Neural progenitor cell (in vitro differentiated cells): ENCODE measurements around the gene PDHA2. TPM values are rescaled to one million over a fixed set of nuclear protein-coding genes. Genes with fewer than 3 reads are reported as not detected.

Experiments used
- DNase-seq: peaks from one replicate; pipeline ENCODE4 v3.0.0-alpha.2; 2016; ENCODE audit warnings: low spot score
- H2AFZ ChIP-seq: fragments of 200-600 bp; sonication (generic); replicated peaks from 2 replicates; pipeline ENCODE4 v1.6.1; 2016; ENCODE audit warnings: antibody characterized with exemption
- H3F3A ChIP-seq: fragments of 200-600 bp; sonication (generic); 2 replicates; pipeline ENCODE4 v1.6.1; 2016; ENCODE audit warnings: antibody characterized with exemption, low read depth
- H3K27ac ChIP-seq: fragments of 200-600 bp; sonication (generic); 2 replicates; pipeline ENCODE4 v1.5.1; 2016; ENCODE audit warnings: mild to moderate bottlenecking
- H3K27me3 ChIP-seq: fragments of 200-600 bp; sonication (generic); 2 replicates; pipeline ENCODE4 v1.6.1; 2016; ENCODE audit warnings: mild to moderate bottlenecking, moderate library complexity
- H3K36me3 ChIP-seq: fragments of 200-600 bp; sonication (generic); 2 replicates; pipeline ENCODE4 v1.5.1; 2016
- H3K4me1 ChIP-seq: fragments of 200-600 bp; sonication (generic); 2 replicates; pipeline ENCODE4 v1.6.1; 2016; ENCODE audit warnings: mixed run types
- H3K4me2 ChIP-seq: fragments of 200-600 bp; sonication (generic); 2 replicates; pipeline ENCODE4 v1.6.1; 2016
- H3K4me3 ChIP-seq: fragments of 200-600 bp; sonication (generic); 2 replicates; pipeline ENCODE4 v1.5.1; 2016
- H3K79me2 ChIP-seq: fragments of 200-600 bp; sonication (generic); 2 replicates; pipeline ENCODE4 v1.6.1; 2016; ENCODE audit warnings: low read depth
- H3K9ac ChIP-seq: fragments of 200-600 bp; sonication (generic); 2 replicates; pipeline ENCODE4 v1.6.1; 2016
- H3K9me3 ChIP-seq: fragments of 200-600 bp; sonication (generic); 2 replicates; pipeline ENCODE4 v1.5.1; 2016; ENCODE audit warnings: low read depth
- H4K20me1 ChIP-seq: fragments of 200-600 bp; sonication (generic); 2 replicates; pipeline ENCODE4 v1.6.1; 2016; ENCODE audit warnings: low read depth
- H3K27ac Mint-ChIP-seq: 3 replicates; pipeline ENCODE4 v1.8.0; 2021; ENCODE audit warnings: mixed read lengths
- H3K27me3 Mint-ChIP-seq: 2 replicates; pipeline ENCODE4 v1.8.0; 2022; ENCODE audit warnings: low read depth, mild to moderate bottlenecking, inconsistent platforms, moderate library complexity, mixed read lengths; ENCODE audit not compliant: insufficient read depth
- H3K36me3 Mint-ChIP-seq: 3 replicates; pipeline ENCODE4 v1.8.0; 2021; ENCODE audit warnings: mixed read lengths
- H3K4me1 Mint-ChIP-seq: 3 replicates; pipeline ENCODE4 v1.8.0; 2021; ENCODE audit warnings: mixed read lengths
- H3K4me3 Mint-ChIP-seq: 3 replicates; pipeline ENCODE4 v1.8.0; 2021; ENCODE audit warnings: mild to moderate bottlenecking, moderate library complexity, mixed read lengths
- H3K9me3 Mint-ChIP-seq: 3 replicates; pipeline ENCODE4 v1.8.0; 2020; ENCODE audit warnings: mixed read lengths
- EZH2 ChIP-seq: fragments of 200-600 bp; sonication (generic); IDR thresholded peaks from 2 replicates; pipeline ENCODE4 v1.6.1; 2017; ENCODE audit warnings: antibody characterized with exemption, mild to moderate bottlenecking, moderate library complexity
- EZH2phosphoT487 ChIP-seq: fragments of 200-600 bp; sonication (generic); IDR thresholded peaks from 2 replicates; pipeline ENCODE4 v1.6.1; 2017; ENCODE audit warnings: antibody characterized with exemption
- total RNA-seq: library from RNA; depleted of rRNA; stranded (reverse); fragments of >200 nt; gene quantifications from 2 replicates; pipeline ENCODE4 v1.2.3, GENCODE V29; 2015; ENCODE audit warnings: low replicate concordance
- TF ChIP-seq, protein P1 (sequence below): fragments of 200-600 bp; sonication (generic); IDR thresholded peaks from 2 replicates; pipeline ENCODE4 v1.5.1; 2017; ENCODE audit warnings: antibody characterized with exemption, mild to moderate bottlenecking

The PDHA2 gene
- total RNA-seq, 1 donor from 2014 or later = not detected

- Histone ChIP-seq H3K4me3 (no peak overlapping the region), H3F3A (no peaks in the 10 kb centered on the region), H3K27ac (no peak overlapping the region), H3K79me2 (no peaks in the 10 kb centered on the region), H3K36me3 (no peaks in the 10 kb centered on the region), H3K9me3 (no peaks in the 10 kb centered on the region), H3K27me3 (no peaks in the 10 kb centered on the region), H3K4me1 (no peaks in the 10 kb centered on the region), H2AFZ (no peak overlapping the region), H3K4me2 (no peak overlapping the region), H4K20me1 (no peaks in the 10 kb centered on the region), H3K9ac (no peak overlapping the region)
- DNase-seq = no peak
- Mint-ChIP-seq H3K4me1 (peaks cover 11% of the 10 kb centered on the region), H3K27ac (no peak overlapping the region), H3K4me3 (no peak overlapping the region), H3K36me3 (no peaks in the 10 kb centered on the region), H3K27me3 (no peaks in the 10 kb centered on the region), H3K9me3 (peaks cover 2% of the 10 kb centered on the region)
- TF ChIP-seq EZH2 = no peak
- TF ChIP-seq, protein P1, sequence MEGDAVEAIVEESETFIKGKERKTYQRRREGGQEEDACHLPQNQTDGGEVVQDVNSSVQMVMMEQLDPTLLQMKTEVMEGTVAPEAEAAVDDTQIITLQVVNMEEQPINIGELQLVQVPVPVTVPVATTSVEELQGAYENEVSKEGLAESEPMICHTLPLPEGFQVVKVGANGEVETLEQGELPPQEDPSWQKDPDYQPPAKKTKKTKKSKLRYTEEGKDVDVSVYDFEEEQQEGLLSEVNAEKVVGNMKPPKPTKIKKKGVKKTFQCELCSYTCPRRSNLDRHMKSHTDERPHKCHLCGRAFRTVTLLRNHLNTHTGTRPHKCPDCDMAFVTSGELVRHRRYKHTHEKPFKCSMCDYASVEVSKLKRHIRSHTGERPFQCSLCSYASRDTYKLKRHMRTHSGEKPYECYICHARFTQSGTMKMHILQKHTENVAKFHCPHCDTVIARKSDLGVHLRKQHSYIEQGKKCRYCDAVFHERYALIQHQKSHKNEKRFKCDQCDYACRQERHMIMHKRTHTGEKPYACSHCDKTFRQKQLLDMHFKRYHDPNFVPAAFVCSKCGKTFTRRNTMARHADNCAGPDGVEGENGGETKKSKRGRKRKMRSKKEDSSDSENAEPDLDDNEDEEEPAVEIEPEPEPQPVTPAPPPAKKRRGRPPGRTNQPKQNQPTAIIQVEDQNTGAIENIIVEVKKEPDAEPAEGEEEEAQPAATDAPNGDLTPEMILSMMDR = no peak
- no peak for TF ChIP-seq EZH2phosphoT487
These were observed 8.7 kb upstream of the PDHA2 start for GRCh38 chr4:95831166-95831565.

DNA sequence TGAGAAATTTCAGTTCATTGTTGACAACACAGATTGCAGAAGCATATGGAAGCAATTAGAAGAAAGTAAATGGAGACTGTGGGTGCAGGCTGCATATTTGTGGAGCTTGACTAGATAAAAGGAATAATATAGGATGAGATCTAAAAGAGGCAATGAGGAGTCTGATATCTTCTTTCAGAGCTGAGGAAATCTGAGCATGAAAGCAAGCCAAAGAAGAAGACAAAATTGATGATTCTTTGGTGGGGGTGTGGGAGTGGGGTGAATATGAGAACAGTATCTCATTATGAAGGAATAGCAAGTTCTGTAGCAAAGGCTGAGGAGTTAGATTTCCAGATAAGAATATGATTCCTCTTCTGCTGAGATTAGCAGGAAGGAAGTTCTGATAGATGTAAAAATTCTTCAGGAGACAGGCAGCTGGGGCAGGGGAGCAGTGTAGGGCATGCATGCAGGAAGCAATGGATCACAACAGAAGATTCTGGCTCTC is 6.1 kb upstream of the PDHA2 start:
- Histone ChIP-seq H3K79me2 (no peaks in the 10 kb centered on the region), H4K20me1 (no peaks in the 10 kb centered on the region), H3F3A (no peaks in the 10 kb centered on the region), H3K9ac (no peak overlapping the region), H3K4me3 (no peak overlapping the region), H2AFZ (no peak overlapping the region), H3K36me3 (no peaks in the 10 kb centered on the region), H3K27me3 (no peaks in the 10 kb centered on the region), H3K9me3 (no peaks in the 10 kb centered on the region), H3K4me1 (peaks cover 10% of the 10 kb centered on the region), H3K27ac (no peak overlapping the region), H3K4me2 (no peak overlapping the region)
- H3K4me3 Mint-ChIP-seq = no peak overlapping the region
- no peak for TF ChIP-seq EZH2
- TF ChIP-seq, protein P1 = no peak
- TF ChIP-seq EZH2phosphoT487 = no peak
- H3K27ac Mint-ChIP-seq = peak overlapping the region; percentile 12
- peaks cover 3% of the 10 kb centered on the region for H3K27me3 Mint-ChIP-seq
- peaks cover 2% of the 10 kb centered on the region for H3K9me3 Mint-ChIP-seq
- DNase-seq = no peak
- H3K4me1 Mint-ChIP-seq = peaks cover 22% of the 10 kb centered on the region
- no peaks in the 10 kb centered on the region for H3K36me3 Mint-ChIP-seq

GRCh38 chr4:95835672-95836071 is 4.2 kb upstream of the PDHA2 start:
- Mint-ChIP-seq H3K36me3 (peaks cover 2% of the 10 kb centered on the region), H3K4me1 (peaks cover 17% of the 10 kb centered on the region), H3K27ac (no peak overlapping the region), H3K9me3 (peaks cover 12% of the 10 kb centered on the region), H3K4me3 (no peak overlapping the region), H3K27me3 (peaks cover 3% of the 10 kb centered on the region)
- Histone ChIP-seq H3K9me3 (no peaks in the 10 kb centered on the region), H3F3A (no peaks in the 10 kb centered on the region), H3K9ac (no peak overlapping the region), H3K4me3 (no peak overlapping the region), H4K20me1 (no peaks in the 10 kb centered on the region), H2AFZ (no peak overlapping the region), H3K27me3 (no peaks in the 10 kb centered on the region), H3K27ac (no peak overlapping the region), H3K4me1 (peaks cover 10% of the 10 kb centered on the region), H3K36me3 (no peaks in the 10 kb centered on the region), H3K79me2 (no peaks in the 10 kb centered on the region), H3K4me2 (no peak overlapping the region)
- TF ChIP-seq, protein P1 = peak; percentile 76
- TF ChIP-seq EZH2 = no peak
- no peak for TF ChIP-seq EZH2phosphoT487
- peak; percentile 51 for DNase-seq
